Measurements from ENCODE around the gene TBC1D21.

The TBC1D21 gene

DNA sequence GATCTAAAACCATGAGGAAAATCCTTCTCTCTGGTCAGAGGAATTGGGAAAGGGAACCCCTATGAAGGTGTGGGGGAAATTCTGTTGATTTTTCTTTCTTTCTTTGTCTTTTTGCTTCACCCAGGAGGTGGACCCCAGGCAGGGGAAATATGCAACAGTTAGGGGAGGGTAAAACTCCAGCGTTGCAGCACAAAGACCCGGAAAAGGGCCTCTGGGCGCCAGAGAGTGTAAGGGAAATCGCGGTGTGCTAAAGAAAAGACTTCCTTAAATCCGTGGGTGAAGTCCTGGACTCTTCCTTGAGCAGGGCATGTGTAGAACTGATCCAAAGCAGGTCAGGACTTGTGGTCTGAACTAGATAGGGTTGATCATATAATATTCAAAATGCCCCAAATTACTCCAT, 11.1 kb upstream of the TBC1D21 start:
- no peak for DNase-seq (ENCODE audit: low spot score)

DNA sequence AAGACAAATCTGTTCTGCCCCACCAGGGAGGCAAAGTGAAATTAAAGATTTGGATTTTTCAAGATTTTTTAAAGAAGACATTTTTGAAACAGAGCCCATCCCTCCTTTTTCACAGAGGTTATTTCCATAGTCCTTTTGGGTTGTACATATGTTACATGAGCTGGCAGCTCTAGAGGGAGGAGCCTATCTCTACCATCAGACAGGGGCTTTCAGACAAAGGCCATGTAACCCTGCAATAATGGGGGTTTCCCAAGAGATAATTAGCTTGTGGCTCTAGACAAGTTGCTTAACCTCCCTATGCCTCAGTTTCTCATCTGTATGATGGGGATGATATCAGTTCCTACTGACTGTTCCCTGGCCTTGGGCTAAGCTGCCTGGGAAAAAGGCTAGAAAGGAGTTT, 8.0 kb upstream of the TBC1D21 start:
- DNase-seq (ENCODE audit: low spot score): no peak

DNA sequence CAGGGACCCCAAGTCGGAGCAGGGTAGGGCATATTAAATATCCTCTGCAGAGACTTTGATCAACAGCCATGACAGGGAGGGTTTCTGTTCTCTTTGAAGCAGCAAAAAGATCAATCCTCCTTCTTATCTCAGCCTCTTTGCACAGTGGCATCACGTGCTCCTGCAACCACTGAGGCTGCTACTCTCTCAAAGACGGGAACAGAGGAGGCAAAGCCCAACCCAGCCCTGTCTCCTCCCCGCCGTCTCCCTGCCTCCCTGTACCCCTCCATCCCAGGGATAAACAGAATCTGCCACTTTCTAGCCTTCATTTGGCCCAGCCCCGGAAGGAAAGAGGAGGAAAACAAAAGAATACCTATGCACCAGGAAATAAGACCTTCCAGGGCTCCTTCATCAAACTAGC, 7.5 kb upstream of the TBC1D21 start:
- no peak for DNase-seq (ENCODE audit: low spot score)

DNA sequence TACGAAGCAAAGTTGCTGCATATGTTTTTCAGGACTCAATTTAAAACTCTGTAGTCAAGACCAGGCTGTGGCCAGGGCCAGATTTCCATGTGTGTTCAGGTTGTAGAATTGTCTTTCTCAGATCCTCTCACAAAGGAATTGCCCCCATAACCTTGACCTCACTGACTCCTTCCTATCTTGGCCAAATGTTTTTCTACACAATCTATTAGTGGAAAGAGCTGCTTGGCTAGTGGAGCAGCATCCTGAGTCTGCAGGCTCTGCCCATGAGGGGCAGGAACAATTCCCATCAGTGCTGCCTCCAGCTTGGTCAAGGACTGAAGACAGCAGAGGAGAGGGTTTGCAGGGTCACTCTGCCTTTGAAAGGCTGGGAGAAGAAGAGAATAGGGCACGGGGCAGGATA, 6.9 kb upstream of the TBC1D21 start:
- no peak for DNase-seq (ENCODE audit: low spot score)

DNA sequence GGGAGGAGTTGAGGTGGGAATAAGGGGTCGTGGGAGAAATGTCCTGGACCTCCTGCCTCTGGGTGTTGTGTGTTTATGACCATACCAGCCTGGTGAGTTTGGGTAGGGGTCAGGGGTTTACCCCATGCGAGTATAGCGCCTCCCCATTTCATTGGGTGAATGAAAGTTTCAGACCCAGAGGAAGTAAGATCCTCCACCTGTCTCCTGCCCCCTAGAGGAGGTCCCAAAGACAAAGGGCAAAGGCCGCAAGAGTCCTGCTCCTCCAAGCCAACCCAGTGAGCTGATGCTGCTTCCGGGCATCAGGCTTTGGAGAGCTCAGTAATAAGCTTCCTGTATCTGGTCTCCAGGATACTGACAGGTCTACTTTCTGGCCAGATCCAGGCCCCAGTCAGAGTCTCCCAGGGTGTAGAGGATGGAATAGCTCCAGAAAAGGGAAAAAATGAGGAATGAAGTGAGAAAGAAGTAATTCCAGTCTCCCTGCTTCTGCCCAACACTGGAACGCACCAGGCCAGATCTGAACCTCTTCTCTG, 6.4 kb upstream of the TBC1D21 start:
- no peak for DNase-seq (ENCODE audit: low spot score)

DNA sequence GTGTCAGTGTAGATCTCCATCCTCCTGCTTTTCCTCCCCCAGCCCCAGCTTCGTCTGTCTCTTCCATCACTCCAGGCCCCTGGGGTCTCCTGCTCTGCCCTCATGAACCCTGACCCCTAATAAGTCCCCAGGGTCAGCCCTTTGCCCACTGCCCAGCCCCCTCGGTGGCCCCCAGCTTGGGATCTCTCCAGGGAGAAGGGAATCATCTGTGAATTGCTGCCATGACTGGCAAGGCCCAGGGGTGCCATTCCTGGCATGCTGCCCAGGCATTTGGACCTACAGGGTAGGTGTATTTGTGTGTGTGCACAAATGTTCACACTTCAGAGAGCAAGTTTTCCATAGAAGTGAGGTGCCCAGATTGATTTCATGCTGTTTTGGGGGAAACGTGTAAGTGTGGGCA, 5.9 kb upstream of the TBC1D21 start:
- no peak for DNase-seq (ENCODE audit: low spot score)

DNA sequence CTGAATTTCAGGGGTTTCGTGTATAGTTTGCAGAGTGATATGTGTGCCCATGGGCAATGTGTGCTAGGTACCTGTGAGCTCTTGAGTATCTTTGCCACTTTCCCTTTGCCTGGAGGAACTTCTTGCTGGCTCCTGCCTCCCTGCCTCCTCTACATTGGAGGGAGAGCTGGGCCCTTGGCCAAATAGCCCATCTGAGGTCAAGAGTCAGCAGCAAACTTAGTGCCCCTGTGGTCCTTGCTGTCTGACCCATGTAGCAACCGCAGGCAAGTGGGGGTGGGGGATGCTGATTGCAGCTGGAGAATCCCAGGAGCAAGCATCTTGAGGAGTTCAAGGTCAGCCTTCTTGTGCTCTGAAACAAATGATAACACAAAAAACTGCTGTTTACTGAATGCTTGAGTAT, 5.4 kb upstream of the TBC1D21 start:
- no peak for DNase-seq (ENCODE audit: low spot score)

DNA sequence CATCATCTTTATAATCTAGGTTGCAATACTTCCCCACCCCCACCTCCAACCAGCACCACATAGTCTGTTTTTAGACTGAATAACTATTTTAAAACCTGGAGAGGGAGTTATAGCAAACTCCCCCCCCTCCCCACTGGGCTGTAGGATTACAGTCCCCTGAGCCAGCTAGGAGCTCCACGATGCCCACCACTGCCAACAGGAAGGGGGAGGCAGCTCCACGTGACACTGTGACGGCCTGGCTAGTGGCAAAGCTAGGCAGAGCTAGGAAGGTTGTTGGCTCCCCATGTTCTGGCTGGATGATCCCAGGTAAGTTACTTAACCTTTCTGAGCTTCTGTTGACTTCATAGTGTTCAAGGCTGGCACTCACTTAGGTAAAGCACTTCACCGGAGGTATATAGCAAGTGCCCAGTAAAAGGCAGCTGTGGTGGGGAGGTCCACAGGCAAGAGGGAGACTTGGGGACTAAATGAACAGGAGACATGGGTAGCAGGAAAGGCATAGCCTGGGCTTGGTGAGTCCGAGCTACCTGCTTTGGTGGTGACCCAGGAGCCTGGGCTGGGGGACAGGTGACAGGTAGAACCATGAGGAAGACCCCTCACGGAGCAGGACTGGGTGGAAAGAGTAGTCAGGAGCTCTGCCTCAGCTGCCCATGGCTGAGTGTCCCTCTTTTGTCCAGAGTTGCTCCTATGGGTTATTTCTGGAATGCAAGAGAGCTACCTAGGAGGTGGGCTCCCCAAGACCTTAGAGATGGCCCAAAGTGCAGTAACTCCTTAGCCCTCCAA, 4.0 kb upstream of the TBC1D21 start:
- DNase-seq (ENCODE audit: low spot score): no peak

DNA sequence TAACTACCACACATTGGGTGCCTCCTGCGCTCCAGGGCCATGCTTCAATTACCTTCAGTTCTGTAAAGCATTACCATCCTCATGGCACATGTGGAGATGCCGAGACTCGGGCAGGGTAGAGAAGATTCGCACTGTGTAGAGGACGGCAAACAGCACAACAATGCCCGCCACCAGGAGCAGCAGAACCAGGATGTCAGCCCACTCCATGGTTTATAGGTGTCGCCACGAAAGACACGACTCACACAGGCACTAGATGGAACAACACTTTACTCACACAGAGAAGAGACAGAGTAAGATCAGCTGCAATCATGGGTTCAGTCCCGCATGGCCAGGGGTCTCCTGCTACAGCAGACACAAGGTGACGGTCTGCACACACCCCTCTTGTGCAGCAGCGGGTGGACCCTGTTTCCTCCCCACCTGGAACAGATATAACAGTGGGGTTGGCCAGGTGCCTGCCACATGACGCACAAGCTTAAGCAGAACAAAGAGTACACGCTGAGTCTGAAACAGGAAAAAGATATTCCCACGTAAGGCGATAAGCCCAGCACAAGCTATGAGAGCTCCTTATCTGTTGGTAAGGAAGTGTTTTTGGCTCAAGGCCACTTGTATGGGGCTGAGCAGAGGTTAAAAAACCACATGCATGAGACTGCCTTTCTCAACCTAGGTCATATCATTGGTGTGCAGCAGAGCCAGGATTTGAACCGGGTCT, 2.5 kb upstream of the TBC1D21 start:
- no peak for DNase-seq (ENCODE audit: low spot score)

DNA sequence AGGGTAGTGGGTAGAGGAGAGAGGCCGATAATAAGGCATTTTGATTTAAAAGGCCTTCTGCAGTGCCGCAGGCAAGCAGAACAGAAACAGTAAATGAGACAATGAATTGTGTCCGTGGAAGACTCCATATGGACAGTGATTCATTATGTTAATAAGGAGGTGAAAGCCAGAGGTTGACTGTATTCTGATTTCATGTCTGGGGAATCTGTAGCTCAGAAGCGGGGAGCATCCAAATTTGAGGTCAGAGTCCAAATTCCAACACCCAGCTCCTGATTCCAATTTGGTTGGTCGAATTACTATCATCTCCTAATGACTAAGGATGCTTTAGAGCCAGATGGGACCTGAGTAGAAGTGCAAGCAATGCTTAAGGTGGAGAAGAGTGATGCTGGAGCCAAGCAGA, 1.0 kb upstream of the TBC1D21 start:
- no peak for DNase-seq (ENCODE audit: low spot score)

DNA sequence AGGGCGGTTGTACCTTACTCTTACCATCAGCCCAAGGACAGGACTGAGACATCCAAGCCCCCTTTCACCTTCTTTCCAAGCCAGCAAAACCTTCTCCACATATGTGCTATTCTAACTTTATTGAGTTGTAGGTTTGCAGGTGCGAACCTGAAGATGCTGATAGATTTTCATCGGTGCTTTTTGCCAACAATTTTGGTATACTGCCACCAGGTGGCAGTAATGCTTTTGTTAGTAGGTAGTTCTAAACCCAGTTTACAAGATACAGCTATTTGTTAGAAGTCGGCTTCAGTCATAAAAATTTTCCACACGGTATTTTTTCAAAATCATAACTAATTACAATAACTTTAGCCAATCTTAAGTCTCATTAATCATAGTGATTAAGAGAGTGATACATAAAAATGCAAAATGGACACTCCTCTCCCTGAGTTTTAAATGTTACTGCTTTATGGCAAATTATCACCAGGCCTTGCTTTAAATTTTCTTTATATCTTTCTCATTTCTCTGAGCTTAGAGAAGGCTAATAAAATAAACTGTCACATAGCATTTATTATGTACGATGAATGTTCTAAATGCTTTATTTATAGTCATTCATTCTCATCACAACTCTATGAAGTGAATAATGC, 636 bp downstream of the TBC1D21 start:
- DNase-seq (ENCODE audit: low spot score): no peak

DNA sequence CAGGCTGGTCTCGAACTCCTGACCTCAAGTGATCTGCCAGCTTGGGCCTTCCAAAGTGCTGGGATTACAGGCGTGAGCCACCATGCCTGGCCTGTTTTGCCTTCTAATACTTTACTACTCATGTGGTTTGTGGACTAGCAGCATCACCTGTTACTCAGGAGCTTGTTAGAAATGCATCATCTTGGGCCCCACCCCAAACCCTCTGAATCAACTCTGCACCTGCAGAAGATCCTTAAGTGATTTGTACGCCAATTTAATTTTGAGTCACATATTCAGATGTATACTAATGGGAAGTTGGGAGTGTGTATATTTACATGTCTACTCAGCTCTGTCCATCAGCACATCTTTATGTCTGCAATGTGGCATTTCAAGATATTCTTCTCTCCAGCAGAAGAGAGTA, 6.1 kb downstream of the TBC1D21 start:
- no peak for DNase-seq (ENCODE audit: low spot score)

DNA sequence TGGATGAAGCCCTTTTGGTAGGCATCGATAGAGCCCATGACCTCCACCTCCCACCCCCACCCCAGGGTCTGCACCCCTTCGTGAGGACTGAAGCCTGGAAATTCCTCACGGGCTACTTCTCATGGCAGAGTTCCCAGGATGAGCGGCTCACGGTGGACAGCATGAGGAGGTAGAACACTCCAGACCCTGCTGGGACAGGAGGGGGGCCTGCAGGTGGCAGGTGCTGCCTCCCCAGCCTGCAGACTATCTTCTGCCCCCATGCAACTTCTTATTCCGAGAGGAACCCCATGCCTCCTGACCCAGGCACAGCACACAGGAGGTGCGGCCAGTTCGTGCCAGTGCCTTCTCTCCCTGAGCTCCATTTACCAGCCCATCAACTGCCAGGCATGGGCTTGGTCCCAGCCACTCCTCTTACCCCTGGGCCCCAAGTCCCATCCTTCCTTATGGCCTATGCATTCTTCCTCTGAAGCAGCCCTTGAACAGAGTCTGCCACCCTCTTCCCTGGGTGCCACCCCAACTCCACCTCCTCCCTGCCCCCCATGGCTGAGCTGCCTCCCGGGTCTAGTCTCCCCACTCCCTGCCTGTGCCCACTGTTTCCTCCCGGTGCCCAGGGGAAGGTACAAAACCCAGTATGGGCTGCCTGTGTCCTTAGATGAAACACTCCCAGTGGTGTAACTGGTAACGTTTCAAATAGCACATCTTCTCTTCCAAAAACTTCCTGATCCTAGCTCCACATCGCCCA, 8.4 kb downstream of the TBC1D21 start:
- DNase-seq (ENCODE audit: low spot score): no peak

DNA sequence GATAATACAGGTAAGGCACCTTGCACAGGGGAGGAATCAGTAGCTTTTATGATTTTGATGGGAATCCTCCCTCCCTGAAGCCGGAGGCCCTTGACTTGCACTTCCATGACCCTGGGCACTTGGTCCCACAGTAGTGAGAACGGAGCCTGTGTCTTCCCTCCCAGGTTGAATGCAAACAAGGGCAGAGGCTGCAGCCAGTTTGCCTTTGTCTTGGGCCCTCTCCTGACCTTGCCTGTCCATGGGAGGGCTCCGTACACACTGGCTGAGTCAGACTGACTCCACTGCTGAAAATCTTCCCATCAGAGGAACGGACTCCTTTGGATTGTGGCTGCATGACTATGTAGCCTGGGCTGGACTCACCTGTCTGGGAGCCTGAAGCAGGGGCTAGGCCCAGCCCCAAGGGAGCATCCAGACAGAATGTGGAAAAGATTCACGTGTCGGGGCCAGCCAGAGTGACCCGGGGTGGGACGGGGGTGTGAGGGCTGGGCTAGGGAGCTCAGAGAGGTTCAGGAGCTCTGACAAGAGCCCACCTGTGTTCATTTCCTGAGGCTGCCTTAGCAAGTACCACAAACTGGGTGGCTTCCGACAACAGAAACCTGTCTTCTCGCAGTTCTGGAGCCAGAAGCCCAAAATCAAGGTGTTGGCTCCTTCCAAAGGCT, 9.5 kb downstream of the TBC1D21 start:
- no peak for DNase-seq (ENCODE audit: low spot score)

DNA sequence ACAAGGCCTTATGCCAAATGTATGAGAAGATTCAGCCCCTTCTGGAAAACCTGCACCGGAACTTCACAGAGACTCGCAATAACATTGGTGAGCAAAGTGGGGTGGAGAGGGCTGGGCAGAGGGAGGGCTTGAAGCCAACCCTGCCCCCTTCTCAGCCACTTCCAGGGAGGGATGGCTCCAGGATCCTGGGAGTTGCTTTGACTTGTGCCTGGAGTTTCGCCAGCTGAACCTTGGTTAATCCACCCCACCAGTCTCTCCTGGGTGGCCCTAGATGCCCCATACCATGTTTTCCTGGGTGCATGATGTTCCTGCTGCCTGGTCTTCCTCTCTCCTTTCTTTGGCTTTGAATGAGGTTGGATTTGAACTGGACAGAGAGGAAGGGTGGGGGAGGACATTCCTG, 10.8 kb downstream of the TBC1D21 start:
- DNase-seq (ENCODE audit: low spot score): no peak

DNA sequence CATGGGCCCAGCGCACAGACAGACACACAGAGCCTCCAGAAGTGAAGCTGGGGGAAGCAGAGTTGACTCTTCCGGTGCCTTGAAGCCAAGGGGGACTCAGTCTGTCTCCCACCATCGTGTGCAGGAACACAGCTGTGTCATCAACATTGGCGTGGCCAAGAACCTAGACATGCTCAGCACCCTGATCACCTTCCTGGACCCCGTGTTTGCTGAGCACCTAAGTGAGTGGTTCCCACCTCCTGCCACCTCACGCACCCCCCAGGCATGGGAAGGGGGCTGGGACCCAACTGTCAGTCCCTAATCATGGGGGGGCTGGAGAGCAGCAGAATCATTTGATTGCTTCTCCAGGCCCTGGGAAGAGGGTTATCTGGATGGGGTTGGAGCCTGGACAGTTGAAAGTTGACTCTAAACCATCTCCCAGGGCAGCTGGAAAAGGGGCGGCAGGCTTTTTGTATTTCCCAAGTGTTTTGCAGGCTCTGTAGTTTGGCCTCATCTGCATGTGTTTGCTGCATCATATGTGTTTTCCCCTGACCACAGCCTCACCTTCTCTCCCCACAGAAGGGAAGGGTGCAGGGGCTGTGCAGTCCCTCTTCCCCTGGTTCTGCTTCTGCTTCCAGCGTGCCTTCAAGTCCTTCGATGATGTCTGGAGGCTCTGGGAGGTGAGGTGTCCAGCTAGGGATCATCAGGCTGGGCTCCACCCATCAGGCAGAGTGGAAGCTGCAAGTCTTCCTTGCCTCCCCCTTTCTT, 12.8 kb downstream of the TBC1D21 start:
- DNase-seq (ENCODE audit: low spot score): no peak

DNA sequence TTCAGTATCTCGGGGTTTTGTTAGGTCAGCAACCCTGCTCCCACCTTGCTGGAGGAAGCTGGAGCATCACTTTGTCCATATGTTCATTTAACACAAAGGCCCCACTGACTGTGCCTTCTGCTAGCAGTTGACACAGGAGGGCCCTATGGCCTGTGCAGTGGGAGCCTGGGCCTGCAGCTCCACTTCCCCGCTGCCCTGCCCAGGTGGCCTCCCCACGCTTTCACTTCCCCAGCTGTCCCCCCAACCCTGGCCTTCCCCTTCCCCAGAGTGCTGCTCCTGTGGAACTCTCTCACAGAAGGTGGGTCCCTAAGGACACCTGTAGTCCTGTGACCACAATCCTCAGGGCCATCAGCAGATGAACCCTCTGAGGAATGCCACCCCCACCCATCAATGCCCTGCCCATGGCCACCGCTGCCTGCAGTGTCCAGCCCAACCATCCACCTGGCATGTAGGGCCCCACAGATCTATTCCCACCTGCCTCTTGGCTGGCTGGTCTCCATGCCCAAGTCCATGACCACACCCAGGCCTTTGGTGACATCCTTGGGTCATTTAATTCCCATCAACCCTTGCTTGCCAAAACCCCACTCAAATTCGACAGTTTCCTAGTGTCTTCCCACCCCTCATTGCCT, 13.5 kb downstream of the TBC1D21 start:
- no peak for DNase-seq (ENCODE audit: low spot score)

DNA sequence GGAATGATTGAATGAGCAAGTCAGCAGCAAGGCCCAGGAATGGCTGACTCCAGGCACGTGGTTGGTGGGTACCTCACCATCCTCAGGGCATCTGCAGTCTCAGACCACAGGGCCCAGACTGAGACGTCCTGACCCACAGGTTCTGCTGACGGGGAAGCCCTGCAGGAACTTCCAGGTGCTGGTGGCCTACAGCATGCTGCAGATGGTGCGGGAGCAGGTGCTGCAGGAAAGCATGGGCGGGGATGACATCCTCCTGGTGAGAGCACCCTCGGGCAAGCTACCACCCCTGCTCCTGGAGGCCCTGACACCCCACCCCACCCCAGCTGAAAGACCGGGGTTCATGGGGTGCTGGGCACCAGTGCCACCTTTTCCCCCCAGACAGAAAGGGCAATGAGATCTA, 14.1 kb downstream of the TBC1D21 start:
- DNase-seq (ENCODE audit: low spot score): no peak

DNA sequence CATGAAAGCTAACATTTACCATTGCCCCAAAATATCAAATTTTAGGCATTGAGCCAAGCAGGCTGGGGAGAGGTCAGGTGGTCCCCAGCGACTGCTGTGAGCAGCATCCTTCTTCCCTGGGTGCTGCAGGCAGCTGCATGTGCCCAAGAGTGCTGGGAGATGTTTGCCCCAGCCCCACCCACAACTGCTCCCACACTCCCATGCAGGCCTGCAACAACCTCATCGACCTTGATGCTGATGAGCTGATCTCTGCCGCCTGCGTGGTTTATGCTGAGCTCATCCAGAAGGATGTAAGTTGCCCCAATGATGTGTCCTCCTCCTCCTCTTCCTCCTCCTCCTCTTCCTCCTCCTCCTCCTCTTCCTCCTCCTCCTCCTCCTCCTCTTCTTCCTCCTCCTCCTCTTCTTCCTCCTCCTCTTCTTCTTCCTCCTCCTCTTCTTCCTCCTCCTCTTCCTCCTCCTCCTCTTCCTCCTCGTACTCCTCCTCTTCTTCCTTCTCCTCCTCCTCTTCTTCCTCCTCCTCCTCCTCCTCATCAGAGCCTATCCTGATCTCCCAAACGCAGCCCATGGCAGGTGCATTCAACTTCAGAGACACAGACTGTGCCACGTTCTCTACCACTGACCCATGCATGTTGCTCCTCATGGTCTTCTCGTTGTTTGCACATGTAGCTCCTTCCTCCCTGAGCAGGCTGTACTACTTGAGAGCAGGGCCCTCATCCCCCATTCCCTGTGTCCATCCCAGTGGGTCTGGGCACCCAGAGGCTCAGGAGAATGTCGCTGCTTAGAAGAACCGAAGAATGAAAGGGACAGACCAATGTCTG, 15.1 kb downstream of the TBC1D21 start:
- no peak for DNase-seq (ENCODE audit: low spot score)

Data from putamen (tissue), 1 donor.